Dedifferentiated amniotic fluid mesenchymal stem cell (primary cell): Measurements from ENCODE around the gene IL17C.

Source experiments
- DNase-seq: peaks from one replicate; pipeline ENCODE4 v3.0.0-alpha.2; 2016; ENCODE audit errors: extremely low spot score

IL17C gene

GRCh38 chr16:88685156-88686061, 47.0 kb downstream of the IL17C start:
- DNase-seq: peak; percentile 36

GRCh38 chr16:88686062-88686438, 47.7 kb downstream of the IL17C start:
- no peak for DNase-seq

- no peak for DNase-seq
Observed at GRCh38 chr16:88686439-88687253, 48.3 kb downstream of the IL17C start, which contains the start of gene SNAI3. Gene SNAI3 (minus strand): TSS chr16:88686507. CDS start chr16:88686406, 101 bp downstream.

- DNase-seq: no peak
Observed at GRCh38 chr16:88687254-88687576, 48.8 kb downstream of the IL17C start.

GRCh38 chr16:88687676-88688012, 49.3 kb downstream of the IL17C start:
- no peak for DNase-seq

GRCh38 chr16:88688013-88688778, 49.8 kb downstream of the IL17C start:
- DNase-seq: no peak
